NCI-H524 treated with DMSO at 0.1 percent for 48 hours (cell line): Measurements from ENCODE around the gene IL1R2.

Experiments
- DNase-seq: peaks from one replicate; lab custom pipeline; 2025; lab: John Stamatoyannopoulos, UW

IL1R2 gene

GRCh38 chr2:102022884-102023539, 31.3 kb downstream of the IL1R2 start:
- DNase-seq, result no peak

- no peak for DNase-seq
These were observed 32.6 kb downstream of the IL1R2 start for GRCh38 chr2:102024410-102024809.

- no peak for DNase-seq
These were observed 33.3 kb downstream of the IL1R2 start for GRCh38 chr2:102025016-102025501.

- no peak for DNase-seq
These were observed 34.0 kb downstream of the IL1R2 start for GRCh38 chr2:102025583-102026267.

- DNase-seq, result no peak
These were observed 35.5 kb downstream of the IL1R2 start for GRCh38 chr2:102027036-102027980.

GRCh38 chr2:102028470-102028869, 36.7 kb downstream of the IL1R2 start:
- no peak for DNase-seq

GRCh38 chr2:102029405-102029804, 37.6 kb downstream of the IL1R2 start:
- DNase-seq, result no peak

GRCh38 chr2:102029952-102030351, 38.2 kb downstream of the IL1R2 start:
- DNase-seq, result no peak

GRCh38 chr2:102030502-102030854, 38.7 kb downstream of the IL1R2 start:
- no peak for DNase-seq

- DNase-seq, result no peak
These were observed 39.2 kb downstream of the IL1R2 start for GRCh38 chr2:102030855-102031527.

- no peak for DNase-seq
These were observed 40.7 kb downstream of the IL1R2 start for GRCh38 chr2:102032368-102033030.

GRCh38 chr2:102033031-102033749, 41.4 kb downstream of the IL1R2 start:
- DNase-seq, result no peak

- DNase-seq, result no peak
These were observed 42.3 kb downstream of the IL1R2 start for GRCh38 chr2:102033750-102034682.

- DNase-seq, result no peak
These were observed 43.2 kb downstream of the IL1R2 start for GRCh38 chr2:102034683-102035548.

GRCh38 chr2:102037681-102038080, 45.9 kb downstream of the IL1R2 start:
- DNase-seq, result no peak

GRCh38 chr2:102040229-102040628, 48.5 kb downstream of the IL1R2 start:
- no peak for DNase-seq

GRCh38 chr2:102041351-102041750, 49.6 kb downstream of the IL1R2 start:
- DNase-seq, result no peak

GRCh38 chr2:102042196-102043081, 50.7 kb downstream of the IL1R2 start:
- DNase-seq, result no peak
